ENCODE results near the gene CSRP1. TPM values are rescaled to one million over a fixed set of nuclear protein-coding genes. Genes with fewer than 3 reads are reported as not detected.

Gene CSRP1
- total RNA-seq, 1 donor from 2014 or later: 71.6 TPM

DNA sequence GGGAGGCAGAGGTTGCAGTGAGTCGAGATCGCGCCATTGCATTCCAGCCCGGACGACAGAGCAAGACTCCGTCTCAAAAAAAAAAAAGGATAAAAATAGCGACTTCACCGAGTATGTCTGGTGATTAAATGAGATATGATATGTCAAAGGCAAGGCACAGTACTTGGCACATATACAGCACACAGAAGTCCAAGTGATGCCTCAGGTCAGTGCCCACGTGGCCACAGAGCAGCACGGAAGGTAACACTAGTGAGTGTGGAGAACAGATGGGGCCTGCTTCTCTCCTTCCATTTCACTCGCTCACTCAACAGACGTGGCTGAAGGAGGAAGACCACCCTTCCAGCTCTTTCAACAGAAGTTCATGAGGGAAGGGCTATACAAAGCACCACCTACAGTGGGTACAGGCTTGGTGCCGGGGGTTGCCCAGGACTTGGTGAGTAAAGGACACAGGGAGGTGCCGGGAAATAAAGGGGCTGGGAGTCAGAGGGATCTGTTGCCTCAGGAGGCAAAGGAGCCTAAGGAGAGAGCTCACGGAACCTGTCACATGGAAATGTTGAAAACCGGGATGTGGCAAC is 8.9 kb downstream of the CSRP1 start:
- DNase-seq (ENCODE audit: low read depth in 2 of 2): no peak

DNA sequence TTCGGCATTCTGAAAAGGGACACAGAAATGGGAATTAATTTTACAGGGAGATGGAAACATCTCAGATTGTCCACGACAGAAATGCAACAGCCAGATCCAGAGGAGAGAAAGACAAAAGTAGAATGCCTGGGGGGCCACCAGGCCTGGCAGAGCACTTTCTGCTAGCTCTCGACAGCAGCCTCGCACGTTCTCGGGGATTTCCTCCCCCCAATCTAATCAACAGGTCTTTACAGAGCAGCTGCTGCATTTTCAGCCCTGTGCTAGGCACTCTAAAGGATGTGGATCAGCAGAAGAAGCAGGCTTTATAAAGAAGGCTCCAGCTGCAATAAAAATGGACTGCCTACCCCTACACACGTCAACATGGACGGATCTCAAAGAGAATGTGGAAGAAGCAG is 10.6 kb downstream of the CSRP1 start:
- DNase-seq (ENCODE audit: low read depth in 2 of 2): no peak

DNA sequence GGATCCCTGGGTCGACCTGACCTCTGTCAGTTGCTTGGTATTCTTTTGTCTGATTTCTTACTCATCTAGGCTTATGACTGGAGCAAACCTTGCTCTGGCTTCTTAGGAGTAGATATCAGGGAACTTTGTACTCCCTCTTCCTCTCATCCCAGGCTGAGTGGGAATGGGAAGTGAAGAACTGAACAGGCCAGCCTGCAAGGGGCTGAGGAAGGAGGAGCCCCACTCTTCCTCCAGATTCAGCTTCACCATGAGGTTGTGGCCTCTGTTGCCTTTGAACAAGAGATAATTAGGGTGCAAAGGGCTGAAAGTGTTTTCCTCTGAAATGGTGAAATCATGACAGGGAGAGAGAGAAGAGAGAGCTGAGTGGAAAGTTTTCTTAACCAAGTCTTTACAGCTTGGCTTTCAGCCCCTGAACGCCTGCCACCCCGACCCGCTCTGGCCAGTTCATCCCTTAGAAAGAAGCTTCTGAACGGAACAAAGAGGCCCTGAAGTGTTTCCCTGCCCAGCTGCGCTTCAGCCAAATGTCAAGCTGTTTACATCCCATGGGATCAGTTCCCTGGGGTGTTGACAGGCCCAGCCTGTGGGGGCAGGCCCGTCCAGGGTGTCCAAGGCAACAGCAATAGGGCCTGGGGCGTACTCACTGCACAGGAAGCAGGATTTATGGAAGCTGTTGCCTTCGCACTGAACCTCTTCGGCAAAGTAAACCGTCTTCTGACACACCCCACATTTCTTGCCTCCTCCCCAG is 11.2 kb downstream of the CSRP1 start:
- peak in 1 of 2 donors; percentile 72 for DNase-seq (ENCODE audit: low read depth in 2 of 2)

DNA sequence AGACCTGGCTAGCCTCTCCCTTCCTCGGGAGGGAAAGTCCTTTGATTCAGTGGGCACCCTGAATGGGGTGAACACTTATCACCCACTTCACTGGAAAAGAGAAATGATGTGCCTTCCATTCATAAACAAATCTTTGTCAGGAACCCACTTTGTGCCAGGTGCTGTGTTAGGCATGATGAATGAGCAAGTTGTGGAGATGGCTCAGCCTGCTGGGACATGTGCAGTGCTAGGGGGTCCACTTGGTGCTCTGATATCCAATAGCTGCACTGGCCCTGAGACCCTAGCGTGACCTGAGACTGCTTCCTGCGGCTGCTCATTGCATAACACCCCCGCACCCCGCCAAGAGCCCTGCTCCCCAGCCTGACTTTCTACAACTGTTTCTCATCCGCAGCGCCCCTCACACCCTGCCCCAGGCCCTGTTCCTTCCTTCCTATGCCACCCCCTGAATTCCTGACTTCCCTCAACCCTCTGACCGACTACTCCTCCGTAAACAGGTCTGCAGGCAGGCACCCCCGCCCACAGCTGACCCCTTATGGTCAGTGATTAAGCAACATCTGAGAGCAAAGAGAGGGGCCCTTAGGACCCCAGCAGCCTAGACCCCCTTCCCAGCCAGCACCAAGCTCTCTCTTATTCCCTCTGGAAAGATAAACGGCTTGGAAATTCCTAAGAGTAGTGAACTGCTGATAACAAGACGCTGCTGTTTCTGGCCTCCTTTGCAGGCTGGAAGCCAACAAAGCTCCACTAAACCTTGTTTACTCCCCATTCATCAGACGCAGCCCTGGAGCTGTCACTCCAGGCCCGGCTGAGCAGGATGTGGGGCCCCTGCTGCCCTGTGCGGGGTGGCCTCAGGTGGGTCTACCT is 12.9 kb downstream of the CSRP1 start:
- peak in 1 of 2 donors; percentile 61 for DNase-seq (ENCODE audit: low read depth in 2 of 2)

DNA sequence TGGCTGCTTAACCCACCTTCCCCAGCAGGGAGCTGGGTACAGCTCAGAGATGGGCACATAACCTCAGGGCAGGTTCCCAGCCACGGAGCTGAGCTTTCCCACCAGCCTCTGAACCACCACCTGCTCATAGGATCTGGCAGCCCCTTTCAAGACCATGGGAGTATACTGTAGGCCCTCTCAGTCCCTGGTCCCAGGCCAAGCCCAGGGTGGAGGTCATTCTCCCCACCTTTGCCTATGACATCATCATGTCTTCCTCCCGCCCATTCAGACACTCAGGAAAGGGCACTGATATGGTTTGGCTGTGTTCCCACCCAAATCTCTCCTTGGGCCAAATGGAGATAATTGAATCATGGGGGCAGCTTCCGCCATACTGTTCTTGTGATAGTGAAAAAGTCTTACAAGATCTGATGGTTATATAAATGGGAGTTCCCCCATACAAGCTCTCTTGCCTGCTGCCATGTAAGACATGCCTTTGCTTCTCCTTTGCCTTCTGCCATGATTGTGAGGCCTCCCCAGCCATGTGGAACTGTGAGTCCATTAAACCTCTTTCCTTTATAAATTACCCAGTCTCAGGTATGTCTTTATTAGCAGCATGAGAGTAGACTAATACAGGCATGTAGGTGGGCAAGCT is 13.8 kb downstream of the CSRP1 start:
- DNase-seq (ENCODE audit: low read depth in 2 of 2): peak in 1 of 2 donors; percentile 53

DNA sequence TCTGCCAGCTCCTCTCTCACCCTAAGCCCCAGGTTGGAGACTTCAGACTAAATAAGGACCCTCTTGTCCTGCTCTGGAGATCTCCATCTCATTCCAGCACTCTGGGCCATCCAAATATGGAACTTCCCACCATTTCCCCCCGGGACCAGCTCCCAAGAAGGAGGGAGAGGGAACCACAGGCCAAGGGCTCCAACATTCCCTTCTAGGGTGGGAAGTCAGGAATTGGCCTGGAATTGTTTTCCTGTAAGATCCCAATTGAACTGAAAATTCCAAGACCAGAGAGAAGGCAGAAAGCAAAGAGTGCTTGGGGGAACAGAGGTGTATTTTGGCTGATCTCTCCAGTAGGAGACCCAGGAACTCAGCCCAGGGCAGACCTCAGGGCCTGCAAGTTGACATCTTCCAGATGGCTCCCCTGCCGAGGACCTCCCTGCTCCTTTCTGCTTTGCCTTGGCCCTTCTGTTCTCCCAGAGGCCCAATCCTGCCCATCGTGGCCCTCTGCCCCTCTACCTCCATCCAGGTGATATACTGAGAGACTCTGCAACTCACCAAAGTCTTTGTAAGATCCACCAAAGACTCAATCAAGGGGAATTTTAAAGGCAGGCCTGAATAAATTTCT is 14.9 kb downstream of the CSRP1 start:
- DNase-seq (ENCODE audit: low read depth in 2 of 2): no peak

DNA sequence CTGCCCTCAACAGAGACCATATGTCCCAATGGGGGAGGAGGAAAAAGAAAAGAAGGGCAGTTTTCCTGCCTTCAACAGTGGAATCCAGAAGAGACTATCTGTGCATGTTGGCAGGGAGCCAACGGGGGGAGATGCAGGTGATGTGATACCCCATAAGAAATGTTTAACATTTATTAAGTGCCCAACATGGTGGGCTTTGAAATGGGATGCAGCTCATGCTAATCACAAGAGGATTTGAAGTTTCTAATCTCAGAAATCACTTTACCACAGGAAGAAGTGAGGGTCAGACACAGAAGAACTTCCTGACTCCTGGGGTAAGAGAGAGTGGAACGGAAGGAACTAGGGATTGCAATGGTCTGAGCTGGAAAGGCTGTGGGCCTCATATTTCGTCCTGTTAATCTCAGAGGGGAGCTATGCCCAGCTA is 16.2 kb downstream of the CSRP1 start:
- peak; percentile 45 to 71 for DNase-seq (ENCODE audit: low read depth in 2 of 2)

DNA sequence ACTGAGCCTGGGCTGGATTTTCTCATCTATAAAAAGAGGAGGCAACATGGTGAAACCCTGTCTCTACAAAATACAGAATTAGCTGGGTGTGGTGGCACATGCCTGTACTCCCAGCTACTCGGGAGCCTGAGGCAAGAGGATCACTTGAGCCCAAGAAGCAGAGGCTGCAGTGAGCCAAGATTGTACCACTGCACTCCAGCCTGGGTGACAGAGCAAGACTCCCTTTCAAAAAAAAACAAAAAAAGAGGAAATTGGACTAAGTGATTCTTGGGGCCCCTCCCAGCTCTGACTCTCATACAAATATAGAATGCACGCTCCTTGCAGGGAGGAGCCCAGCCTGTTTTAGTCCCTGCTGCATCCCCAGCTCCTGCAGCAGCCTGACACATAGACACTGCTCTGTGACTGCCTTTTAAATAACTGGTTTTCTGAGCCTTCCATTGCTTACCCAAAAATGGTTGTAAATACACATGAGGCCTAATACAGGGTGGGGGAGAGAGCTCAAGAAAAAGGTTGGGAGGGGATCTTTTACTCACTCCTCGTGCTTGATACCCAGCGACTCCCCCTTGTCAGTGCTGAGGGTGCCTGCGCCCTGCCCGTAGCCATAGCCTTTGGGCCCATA is 17.2 kb downstream of the CSRP1 start:
- DNase-seq (ENCODE audit: low read depth in 2 of 2): peak in 1 of 2 donors; percentile 59

DNA sequence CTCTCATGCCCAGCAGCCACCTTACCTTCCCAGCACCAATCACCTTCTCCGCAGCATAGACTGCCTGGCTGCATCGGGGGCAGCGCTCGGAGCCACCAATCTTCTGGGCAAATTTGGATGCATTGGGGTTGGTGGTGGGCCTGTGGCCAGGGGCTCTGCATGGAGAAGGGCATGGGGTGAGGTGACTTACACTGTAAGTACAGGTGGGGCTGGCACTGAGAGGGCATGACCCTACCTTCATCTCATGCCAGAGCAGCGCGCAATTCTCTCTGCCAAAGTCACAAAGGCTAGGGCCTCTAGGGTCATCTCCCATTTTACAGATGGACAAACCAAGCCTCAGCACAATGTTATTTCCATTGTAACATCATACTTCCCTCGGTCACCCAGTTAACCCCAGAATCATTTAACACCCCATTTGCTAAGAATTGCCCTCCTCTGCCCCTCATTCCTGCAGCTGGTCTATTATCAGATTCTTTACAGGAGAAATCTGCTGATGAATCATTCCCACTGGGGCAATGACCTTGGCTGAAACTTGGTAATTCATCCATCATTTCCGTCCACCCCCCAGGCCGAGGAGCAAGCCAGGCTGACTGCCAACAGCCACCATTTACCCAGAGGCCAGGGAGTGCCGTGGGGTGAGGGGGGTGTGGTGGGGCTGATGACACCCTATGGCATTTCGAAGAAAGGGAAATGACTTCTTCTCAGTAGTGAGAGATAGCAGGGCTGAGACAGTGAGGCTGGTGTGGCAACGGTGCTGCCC is 17.9 kb downstream of the CSRP1 start:
- peak; percentile 85 to 96 for DNase-seq (ENCODE audit: low read depth in 2 of 2)

DNA sequence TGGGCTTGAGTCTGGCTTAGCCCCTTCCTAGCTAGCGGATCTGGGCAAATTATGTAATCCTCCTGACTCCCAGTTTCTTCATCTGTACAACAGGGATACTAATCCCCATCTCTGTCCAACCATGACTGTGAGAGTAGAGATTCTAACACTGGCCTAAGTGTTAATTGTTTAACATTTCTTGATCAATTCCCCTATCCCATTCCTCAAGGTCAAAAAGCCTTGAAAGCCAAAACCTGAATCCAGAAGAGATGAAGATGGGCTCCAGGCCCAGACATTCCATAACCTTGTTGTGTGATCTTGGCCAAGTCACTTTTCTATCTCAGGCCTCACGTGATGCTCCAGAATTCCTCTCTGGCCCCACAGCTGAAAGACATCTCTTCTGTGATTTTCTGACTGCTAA is 19.2 kb downstream of the CSRP1 start:
- no peak for DNase-seq (ENCODE audit: low read depth in 2 of 2)

DNA sequence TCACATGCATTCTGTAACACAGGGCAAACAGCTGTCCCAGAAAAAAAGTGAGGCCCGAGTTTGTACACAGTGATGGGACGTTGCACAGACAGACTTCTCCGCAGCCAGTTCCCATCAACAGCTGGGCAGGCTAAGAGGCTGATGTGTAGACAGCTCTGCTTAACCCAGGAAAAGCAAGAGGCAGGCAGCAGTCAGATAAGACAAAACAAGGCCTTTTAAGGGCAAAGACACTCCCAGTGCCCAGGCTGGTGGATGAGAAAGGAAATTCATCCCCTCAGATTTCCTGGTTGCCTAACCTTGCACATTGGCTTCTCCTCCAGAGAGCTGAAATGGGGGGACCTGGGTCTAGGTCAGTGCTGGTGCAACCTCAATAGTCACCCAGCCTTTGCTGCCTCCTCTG is 20.7 kb downstream of the CSRP1 start:
- DNase-seq (ENCODE audit: low read depth in 2 of 2): peak in 1 of 2 donors; percentile 71

DNA sequence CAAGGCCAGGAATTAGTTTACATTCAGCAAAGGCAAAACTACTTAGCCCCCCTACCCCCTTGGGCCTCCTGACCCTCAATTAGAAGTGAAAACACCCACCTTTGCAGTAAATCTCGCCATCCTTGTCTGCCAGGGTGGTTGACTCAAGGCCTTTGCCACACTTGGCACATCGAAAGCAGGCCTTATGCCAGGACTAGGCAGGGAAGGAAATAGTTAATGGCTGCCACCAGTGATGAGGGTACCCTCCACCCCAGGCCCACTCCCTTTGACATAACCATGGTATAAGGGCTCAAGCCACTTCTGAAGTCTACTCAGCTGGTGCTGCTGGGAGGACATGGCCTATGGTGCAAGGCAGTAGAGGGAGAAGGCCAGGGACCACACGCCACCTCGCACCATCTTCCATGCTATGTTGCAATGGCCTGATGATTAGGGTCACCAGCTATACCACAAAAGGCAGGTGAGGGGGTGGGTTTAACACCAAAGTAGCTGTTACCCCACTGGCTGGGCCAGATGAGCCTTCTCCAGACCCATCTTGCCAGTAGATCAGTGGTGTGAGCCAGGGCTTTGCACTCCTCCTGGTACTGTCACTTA is 21.6 kb downstream of the CSRP1 start:
- DNase-seq (ENCODE audit: low read depth in 2 of 2): no peak

DNA sequence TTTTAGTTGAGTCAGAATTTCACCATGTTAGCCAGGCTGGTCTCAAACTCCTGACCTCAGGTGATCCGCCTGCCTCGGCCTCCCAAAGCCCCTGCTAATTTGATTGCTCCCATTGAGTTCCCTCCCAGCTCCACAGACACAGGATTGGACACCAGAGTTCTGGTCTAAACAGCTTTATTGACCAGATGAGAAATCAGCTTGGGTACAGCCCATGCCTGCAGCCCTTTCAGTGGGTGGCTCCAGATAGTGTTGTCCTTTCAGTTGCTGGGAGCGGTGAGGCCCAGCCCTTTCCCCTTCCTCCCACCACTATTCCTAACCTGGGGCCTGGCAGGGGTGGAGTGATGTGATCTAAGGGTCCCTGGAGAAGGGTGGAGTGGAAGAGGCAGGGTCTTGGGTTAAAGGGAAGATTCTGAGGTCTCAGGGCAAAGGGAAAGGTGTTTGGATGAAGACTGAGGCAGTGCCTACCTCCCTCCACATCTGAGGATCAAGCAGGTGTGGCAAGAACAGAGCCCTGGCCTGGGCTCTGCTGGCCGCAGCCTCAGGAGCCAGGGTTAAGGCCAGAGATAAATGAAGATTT is 23.5 kb downstream of the CSRP1 start:
- DNase-seq (ENCODE audit: low read depth in 2 of 2): no peak

DNA sequence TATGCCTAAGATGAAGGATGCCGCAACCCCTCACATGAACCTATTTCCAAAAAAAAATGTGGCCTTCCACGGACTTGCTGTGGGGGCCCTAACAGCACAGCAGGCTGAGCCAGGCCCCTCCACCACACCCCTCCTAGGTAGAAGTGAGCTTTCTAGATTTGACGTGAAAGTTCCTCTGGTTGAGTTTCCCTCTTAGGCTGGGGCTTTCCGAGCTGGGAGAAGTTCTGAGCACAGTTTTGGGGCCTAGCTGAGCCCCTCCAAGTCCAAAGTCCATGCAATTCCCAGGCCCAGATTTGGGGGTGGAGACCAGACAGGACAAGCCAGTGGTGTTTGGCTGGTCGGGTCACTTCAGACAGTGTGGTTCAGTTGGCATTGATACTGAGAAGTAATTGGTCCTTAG is 24.2 kb downstream of the CSRP1 start:
- no peak for DNase-seq (ENCODE audit: low read depth in 2 of 2)

DNA sequence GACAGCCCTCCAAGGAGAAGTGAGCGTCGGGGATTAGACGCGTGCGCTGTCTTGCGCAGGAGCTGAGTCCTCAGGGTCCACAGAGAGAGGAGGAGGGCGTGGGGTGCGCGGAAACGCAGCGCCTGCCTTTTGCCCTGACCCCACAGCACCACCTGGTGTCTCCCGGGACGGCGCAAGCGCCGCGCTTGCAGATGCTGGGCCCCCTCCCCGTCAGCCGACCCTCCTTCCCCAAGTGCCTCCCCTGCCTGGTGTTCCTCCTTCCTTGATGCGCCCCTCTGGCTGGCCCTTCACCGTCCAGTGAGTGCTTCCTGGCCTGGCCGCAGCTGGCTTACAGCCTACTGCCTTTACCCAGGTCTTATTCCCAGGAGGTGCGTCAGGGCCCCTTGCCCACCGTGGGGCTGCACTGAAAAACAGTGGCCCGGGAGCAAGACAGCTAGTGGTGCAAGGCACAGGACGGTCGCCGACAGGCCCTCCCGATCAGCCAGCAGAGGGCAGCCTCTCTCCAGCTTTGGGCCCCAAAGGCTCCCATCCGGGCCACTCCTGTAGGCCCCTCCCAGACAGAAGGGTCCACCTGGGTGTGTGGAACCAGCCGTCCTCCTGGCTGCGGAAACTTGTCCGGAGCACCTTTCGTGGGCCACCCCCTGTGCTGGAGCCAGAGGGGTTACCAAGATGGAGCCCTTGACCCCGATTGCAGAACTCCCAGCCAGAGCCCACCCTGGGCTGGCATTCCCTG is 25.0 kb downstream of the CSRP1 start:
- peak; percentile 80 to 90 for DNase-seq (ENCODE audit: low read depth in 2 of 2)

DNA sequence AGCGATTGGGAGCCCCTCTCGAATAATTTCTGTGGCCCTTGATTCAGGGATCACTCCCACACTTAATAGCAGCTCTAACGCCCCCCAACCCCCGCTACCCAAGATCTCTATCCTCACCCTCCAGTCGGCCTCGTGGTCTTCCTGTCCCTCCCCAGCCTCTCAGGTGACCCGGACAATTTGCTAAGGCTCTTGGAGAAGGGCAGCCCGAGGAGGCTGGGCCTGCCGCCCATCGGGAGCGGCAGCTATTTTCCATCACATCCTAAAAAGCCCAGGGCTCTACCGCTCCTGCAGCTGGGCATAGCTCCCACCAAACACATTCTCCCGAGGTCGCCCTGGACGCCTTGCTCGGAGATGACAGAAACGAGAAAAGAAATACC is 25.9 kb downstream of the CSRP1 start:
- no peak for DNase-seq (ENCODE audit: low read depth in 2 of 2)

DNA sequence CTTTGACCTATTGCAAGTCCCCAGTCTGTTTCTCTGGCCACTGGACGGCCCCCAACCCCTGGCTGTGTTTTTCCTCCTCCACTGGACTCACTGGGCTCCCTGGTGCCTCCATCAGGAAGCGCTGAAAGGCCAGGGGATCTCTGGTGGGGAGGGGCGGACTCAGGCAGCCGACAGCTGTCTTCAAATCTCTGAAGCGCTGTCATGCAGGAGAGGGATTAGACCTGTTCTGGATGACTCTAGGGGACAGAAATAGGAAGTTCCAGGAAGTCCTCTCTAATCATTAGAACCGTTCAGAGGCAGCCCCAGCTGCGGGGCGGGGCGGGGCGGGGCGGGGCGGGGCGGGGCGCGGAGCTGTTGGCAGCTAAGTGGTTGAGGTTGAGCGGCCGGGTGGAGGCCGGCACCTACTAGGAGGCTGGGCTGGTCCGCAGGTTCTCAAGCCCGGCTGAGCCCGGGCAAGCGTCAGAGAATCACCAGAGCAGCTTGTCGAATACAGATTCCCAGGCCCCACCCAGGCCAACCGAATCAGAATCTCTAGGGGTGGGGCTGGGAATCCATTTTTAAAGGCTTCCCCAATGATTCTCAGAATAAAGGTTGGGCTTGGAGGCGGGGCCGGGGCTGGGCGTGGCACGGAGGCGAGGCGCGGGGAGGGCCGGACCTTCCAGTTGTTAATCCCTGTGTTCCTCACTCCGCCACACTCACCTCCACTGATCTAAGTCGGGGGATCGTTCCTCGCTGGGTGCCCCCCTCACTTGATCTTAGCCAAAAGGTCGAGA is 26.5 kb downstream of the CSRP1 start:
- peak; percentile 56 to 67 for DNase-seq (ENCODE audit: low read depth in 2 of 2)

DNA sequence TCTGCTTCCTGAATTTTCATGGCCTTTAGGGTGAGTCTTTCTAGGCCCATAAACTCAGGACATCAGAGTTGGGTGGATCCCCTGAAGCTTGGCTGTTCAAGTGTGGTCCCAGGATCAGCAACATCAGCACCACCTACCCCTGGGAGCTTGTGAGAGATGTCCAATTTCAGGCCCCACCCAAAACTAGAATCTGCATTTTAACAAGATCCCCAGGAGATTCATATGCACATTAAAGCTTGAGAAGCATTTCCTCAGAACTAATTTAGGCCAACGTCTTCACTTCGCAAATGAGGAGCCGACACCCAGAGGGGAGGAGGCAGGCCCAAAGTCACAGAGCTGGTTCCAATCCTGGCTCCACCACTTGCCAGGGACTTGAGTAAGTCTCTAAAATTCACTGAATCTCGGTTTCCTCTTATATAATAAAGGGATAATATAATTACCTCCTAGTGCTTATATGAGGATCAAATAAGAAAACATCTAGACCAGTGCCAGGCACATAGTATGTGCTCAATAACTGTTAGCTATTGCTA is 27.7 kb downstream of the CSRP1 start:
- no peak for DNase-seq (ENCODE audit: low read depth in 2 of 2)

Data from lung microvascular endothelial cell (primary cell).